Activated T-cell treated with anti-CD3 and anti-CD28 coated beads, Interleukin-2, amount 50 U/mL, for 24 hours (primary cell): ENCODE results near the gene RYR3.

Experiments
- DNase-seq: peaks from one replicate; pipeline ENCODE4 v3.0.0-alpha.2; 2020
- H3K27ac Mint-ChIP-seq: 2 replicates; pipeline ENCODE4 v1.8.0; 2020; ENCODE audit warnings: mild to moderate bottlenecking, mixed read lengths
- H3K27me3 Mint-ChIP-seq: 2 replicates; pipeline ENCODE4 v1.8.0; 2020; ENCODE audit warnings: mixed read lengths
- H3K36me3 Mint-ChIP-seq: 2 replicates; pipeline ENCODE4 v1.8.0; 2020; ENCODE audit warnings: low read depth, mixed read lengths
- H3K4me1 Mint-ChIP-seq: 2 replicates; pipeline ENCODE4 v1.8.0; 2020; ENCODE audit warnings: low read depth, mixed read lengths
- H3K4me3 Mint-ChIP-seq: 2 replicates; pipeline ENCODE4 v1.8.0; 2020; ENCODE audit warnings: mild to moderate bottlenecking, moderate library complexity, mixed read lengths
- H3K9me3 Mint-ChIP-seq: 2 replicates; pipeline ENCODE4 v1.8.0; 2020; ENCODE audit warnings: mixed read lengths

Gene RYR3

DNA sequence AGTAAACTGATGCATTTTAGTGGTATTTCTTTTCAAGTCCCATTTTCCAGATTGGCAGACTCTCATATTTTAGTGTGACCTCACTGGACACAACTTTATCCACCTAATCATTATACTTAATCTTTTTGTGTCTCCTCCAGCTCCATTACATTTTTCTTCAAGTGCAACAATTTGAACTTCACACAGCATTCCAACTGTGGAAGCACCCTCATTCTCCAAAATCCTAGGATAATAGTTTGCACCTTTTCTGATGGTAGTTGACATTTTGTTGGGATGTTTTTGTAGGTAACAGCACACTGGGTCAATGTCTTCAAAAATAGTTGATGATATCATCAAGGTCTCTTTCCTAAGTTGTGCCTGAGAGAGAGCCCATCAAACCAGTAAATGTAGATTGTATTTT lies 123.1 kb downstream of the RYR3 start:
- Mint-ChIP-seq H3K4me1 (no peaks in the 10 kb centered on the region), H3K4me3 (no peak overlapping the region), H3K9me3 (no peaks in the 10 kb centered on the region), H3K36me3 (no peaks in the 10 kb centered on the region), H3K27me3 (peaks cover 7% of the 10 kb centered on the region), H3K27ac (no peak overlapping the region)
- DNase-seq: no peak

DNA sequence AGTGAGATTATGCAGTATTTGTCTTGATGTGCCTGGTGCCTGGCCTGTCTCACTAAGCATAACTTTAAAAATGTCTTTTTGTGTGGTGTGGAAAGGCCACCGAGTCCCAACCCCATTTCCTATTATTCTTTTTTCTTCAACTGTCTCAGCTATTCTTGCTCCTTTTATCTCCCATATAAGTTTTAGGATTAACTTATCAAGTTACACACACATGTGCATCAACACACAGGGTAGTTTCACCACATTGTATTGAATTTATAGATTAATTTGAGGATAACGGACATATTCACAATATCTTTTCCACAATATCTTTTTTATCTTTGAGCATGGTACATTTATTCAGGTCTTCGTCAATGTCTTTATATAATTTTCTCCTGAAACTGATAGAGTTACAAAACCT lies 127.6 kb downstream of the RYR3 start:
- no peaks in the 10 kb centered on the region for H3K9me3 Mint-ChIP-seq
- no peak for DNase-seq
- no peak overlapping the region for H3K4me3 Mint-ChIP-seq
- no peaks in the 10 kb centered on the region for H3K4me1 Mint-ChIP-seq
- H3K36me3 Mint-ChIP-seq: no peaks in the 10 kb centered on the region
- H3K27me3 Mint-ChIP-seq: peaks cover 28% of the 10 kb centered on the region
- no peak overlapping the region for H3K27ac Mint-ChIP-seq

DNA sequence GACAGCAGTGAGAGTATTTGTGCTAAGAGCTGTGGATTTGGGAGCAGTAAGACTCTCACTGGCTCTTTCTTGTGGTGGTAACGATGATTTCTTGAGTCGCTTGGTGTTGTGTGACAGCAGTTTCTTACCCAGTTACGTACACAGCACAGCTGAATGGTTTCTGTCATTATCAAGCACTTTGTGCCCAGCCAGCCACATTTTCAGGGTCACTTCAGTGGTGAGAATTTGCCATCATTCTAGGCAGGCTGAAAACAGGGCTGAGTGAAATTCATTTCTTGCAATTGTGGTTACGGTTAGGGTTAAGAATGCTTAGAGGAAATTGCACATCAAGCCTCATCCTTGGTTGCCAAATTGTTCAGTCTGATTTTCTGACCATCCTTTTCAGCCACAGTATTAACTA lies 130.1 kb downstream of the RYR3 start:
- no peaks in the 10 kb centered on the region for H3K9me3 Mint-ChIP-seq
- no peak for DNase-seq
- no peak overlapping the region for H3K4me3 Mint-ChIP-seq
- H3K27me3 Mint-ChIP-seq: peaks cover 40% of the 10 kb centered on the region
- no peak overlapping the region for H3K27ac Mint-ChIP-seq
- H3K4me1 Mint-ChIP-seq: no peaks in the 10 kb centered on the region
- H3K36me3 Mint-ChIP-seq: no peaks in the 10 kb centered on the region

DNA sequence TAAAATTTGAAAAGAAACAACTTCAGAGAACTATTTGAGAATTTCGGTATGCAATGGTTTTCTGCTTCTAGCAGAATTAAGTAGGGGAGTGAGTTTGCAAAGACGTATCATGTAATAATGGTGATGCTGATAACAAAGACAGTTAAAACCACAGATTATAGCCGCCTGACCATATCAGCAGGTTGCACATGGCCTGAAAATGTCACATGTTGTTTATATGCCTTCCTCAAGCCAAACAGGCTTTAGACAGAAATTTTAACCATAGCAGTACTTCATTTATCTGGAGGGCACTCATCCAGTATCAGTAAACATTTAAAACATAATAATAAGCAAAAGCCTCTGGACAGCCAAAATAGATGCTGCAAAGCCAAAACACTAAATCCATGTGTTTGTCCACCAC lies 131.7 kb downstream of the RYR3 start:
- Mint-ChIP-seq H3K4me3 (no peak overlapping the region), H3K27me3 (peaks cover 40% of the 10 kb centered on the region), H3K4me1 (no peaks in the 10 kb centered on the region), H3K9me3 (no peaks in the 10 kb centered on the region), H3K27ac (no peak overlapping the region), H3K36me3 (no peaks in the 10 kb centered on the region)
- DNase-seq: no peak

DNA sequence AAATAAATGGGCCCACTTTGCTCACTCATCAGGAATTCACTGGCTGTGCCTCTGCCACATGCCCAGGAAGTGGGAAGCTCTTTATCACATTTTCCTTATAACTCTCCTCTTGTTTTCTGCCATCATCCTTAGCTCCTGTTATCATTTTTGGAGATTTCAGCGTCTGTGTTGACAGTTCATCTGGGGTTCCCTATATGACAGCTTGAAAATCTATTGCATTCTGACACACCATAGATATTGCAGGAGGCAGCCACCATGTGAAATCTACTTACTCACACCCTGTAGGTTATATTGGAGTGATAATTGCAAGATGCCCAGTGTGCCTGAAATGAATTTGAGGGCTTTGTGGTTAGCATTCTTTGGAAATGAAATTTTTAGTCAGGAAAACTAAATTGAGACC lies 132.9 kb downstream of the RYR3 start:
- H3K9me3 Mint-ChIP-seq: no peaks in the 10 kb centered on the region
- no peak overlapping the region for H3K27ac Mint-ChIP-seq
- peaks cover 34% of the 10 kb centered on the region for H3K27me3 Mint-ChIP-seq
- H3K36me3 Mint-ChIP-seq: no peaks in the 10 kb centered on the region
- DNase-seq: no peak
- no peak overlapping the region for H3K4me3 Mint-ChIP-seq
- H3K4me1 Mint-ChIP-seq: no peaks in the 10 kb centered on the region

DNA sequence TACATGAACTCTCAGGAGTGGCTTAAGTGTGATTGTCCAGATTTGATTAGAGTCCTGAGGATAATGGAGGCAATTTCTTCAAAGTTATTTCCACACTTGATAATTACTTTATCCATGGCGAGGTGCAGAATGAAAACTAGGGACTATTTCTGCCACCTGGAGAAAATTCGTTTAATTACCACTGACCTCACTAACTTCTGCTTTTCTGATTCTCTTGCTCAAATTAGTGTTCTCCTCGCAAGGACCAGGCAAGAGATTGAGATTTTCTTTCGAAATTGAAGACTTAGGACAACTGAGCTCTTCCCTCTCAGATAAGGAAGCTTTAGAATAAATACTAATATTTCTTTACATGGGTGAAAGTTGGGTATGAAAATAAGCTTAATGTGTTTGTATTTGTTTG lies 135.2 kb downstream of the RYR3 start:
- Mint-ChIP-seq H3K36me3 (no peaks in the 10 kb centered on the region), H3K9me3 (no peaks in the 10 kb centered on the region), H3K4me1 (no peaks in the 10 kb centered on the region), H3K27ac (no peak overlapping the region), H3K27me3 (peaks cover 31% of the 10 kb centered on the region), H3K4me3 (no peak overlapping the region)
- DNase-seq: no peak

DNA sequence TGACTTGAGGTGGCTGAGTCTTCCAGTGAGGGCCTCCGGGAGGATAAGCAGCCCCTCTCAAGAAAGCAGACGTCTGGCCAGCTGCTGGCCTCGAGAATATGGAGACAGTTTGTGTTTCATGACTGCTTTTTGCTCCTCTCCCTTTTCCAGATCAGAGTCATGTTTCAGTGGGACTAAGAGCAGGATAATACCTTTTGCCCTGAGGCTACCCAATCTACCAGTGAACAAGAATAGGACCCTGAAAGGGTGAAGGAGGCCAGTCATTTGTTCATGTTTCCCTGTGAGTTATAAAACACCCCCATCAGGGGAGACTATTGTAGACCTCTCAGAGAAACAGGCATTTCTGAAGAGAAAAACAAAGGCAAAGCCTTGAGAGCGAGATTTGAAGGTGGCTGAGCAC lies 137.4 kb downstream of the RYR3 start:
- Mint-ChIP-seq H3K27me3 (peaks cover 20% of the 10 kb centered on the region), H3K9me3 (no peaks in the 10 kb centered on the region), H3K4me1 (no peaks in the 10 kb centered on the region), H3K36me3 (no peaks in the 10 kb centered on the region), H3K27ac (no peak overlapping the region), H3K4me3 (no peak overlapping the region)
- no peak for DNase-seq

DNA sequence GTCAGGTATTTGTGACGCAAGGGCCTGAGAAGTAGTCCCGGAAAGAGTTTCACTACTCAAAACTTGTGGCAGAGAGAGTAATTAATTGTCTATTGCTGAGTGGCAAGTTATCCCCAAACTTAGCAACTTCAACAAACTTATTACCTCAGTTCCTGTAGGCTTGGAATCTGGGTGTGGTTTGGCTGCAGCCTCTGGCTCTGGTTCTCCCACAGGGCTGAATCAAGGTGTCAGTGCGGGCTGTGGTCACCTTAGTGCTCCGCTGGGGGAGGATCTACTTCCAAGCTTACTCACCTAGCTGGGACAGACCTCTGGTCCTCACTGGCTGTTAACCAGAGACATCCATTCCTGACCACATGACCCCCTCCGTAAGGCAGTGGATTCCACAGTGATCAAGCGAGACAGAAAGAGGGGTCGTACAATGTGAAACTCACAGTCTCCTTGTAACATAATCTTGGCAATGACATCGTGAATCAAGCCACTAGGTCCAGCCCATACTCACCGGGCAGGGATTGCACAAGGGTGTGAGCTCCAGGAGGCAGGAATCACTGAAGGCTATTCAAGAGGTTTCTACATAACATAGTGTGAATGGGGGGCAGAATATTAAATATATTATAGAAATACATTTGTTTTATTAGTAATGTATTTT lies 138.3 kb downstream of the RYR3 start:
- H3K27me3 Mint-ChIP-seq: peaks cover 14% of the 10 kb centered on the region
- no peak for DNase-seq
- no peaks in the 10 kb centered on the region for H3K9me3 Mint-ChIP-seq
- no peaks in the 10 kb centered on the region for H3K4me1 Mint-ChIP-seq
- H3K27ac Mint-ChIP-seq: no peak overlapping the region
- H3K36me3 Mint-ChIP-seq: no peaks in the 10 kb centered on the region
- H3K4me3 Mint-ChIP-seq: no peak overlapping the region

DNA sequence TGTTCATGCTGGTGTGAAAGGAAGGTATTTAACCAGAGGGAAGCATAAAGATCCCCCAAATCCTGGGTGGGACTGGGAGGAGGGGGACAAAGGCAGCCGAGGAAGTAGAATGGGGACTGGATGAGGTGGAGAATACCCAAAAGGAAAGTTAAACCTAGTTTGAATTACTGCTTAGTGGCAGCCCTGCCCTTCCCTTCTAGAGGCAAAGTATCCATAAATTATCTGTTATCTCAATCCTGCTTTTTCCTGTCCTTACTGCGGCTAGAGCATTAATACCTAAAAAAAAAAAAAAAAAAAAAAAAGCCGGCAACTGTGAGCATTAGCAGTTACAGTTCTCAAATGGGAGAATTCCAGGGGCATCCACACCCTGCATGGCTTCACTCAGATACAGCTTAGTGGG lies 139.0 kb downstream of the RYR3 start:
- Mint-ChIP-seq H3K4me1 (no peaks in the 10 kb centered on the region), H3K27me3 (peaks cover 10% of the 10 kb centered on the region), H3K36me3 (no peaks in the 10 kb centered on the region), H3K9me3 (no peaks in the 10 kb centered on the region), H3K4me3 (no peak overlapping the region), H3K27ac (no peak overlapping the region)
- no peak for DNase-seq

DNA sequence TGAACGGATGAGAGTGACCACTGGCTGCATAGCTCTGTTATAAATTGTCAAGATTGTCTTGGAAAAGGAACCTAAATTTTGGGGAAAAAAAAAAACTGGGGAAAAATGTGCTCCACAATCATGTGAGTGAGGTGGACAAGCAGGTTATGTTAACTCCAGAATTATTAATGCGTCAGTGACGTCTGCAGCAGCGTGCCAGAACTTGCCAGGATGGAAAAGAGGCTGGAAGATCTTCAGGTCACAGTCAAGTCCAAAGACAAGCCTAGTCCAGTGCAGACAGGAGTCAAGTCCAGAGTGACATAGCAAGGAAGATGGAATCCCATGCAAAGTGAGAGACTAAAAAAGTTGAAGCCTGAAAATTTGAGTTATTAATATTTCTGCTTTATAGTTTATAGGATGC lies 140.6 kb downstream of the RYR3 start:
- no peak overlapping the region for H3K4me3 Mint-ChIP-seq
- DNase-seq: no peak
- H3K4me1 Mint-ChIP-seq: no peaks in the 10 kb centered on the region

DNA sequence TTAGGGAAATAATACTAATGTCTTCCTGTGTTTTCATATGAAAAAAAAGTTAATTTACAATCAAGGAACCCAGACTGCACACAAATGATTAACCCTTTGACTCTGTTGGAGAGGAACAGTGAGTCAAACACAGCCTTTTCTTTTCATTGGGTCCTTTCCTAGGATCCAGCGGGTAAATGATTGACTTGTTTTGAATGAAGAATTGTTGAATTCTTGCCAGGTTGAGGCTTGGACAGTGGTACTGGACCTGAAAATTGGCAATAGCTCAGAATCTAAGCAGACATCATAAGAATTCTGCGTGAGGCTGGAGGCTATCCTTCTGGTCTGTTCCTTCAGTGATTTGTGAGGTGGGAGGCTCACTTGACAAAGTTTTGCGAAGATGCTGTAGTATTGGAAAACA lies 143.0 kb downstream of the RYR3 start:
- no peak for DNase-seq
- Mint-ChIP-seq H3K9me3 (no peaks in the 10 kb centered on the region), H3K27ac (no peak overlapping the region), H3K36me3 (no peaks in the 10 kb centered on the region), H3K27me3 (peaks cover 6% of the 10 kb centered on the region), H3K4me3 (no peak overlapping the region), H3K4me1 (no peaks in the 10 kb centered on the region)

More for the DNA sequence above, 140.6 kb downstream of the RYR3 start:
- no peaks in the 10 kb centered on the region for H3K9me3 Mint-ChIP-seq
- no peak overlapping the region for H3K27ac Mint-ChIP-seq
- H3K27me3 Mint-ChIP-seq: peaks cover 6% of the 10 kb centered on the region
- H3K36me3 Mint-ChIP-seq: no peaks in the 10 kb centered on the region

DNA sequence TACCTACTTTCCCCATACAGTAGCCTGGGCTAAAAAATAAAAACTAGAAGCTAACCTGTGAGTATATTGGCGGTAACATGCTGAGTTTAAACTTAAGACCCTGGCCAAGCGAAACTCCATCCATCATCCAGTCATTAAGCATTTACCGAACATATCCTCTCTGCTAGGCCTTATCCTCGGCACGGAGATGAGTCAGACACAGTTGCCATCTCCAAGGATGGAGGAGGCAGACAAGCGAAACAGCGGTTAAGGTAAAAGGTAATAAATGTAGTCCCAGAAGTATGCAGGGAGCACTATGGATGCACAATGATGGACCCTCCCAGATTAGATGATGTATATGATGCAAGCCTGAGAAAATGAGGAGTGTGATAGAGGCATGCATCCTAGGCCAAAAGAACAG lies 143.6 kb downstream of the RYR3 start:
- no peak overlapping the region for H3K27ac Mint-ChIP-seq
- peaks cover 3% of the 10 kb centered on the region for H3K27me3 Mint-ChIP-seq
- no peak for DNase-seq
- no peaks in the 10 kb centered on the region for H3K36me3 Mint-ChIP-seq
- no peaks in the 10 kb centered on the region for H3K4me1 Mint-ChIP-seq
- H3K4me3 Mint-ChIP-seq: no peak overlapping the region
- no peaks in the 10 kb centered on the region for H3K9me3 Mint-ChIP-seq

DNA sequence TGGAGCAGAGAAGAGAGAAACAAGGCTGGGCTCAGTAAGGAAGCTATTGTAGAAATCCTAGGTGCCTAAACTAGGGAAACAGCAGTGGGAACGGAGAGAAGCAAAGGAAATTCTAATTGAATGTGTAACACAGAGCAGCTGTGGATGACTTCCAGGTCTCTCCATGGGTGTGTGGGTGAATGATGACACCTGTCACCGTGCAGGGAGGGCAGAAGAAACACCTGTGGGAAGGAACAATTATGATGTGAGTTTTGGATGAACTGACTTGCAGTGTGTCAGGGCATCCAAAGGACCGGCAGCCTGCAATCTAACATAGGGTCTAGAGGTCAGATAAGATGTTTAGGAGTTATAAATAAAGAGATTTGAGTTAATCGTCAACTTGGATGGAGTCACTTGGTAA lies 144.2 kb downstream of the RYR3 start:
- Mint-ChIP-seq H3K4me3 (no peak overlapping the region), H3K4me1 (no peaks in the 10 kb centered on the region), H3K9me3 (no peaks in the 10 kb centered on the region), H3K27me3 (no peaks in the 10 kb centered on the region), H3K36me3 (no peaks in the 10 kb centered on the region), H3K27ac (no peak overlapping the region)
- DNase-seq: no peak

DNA sequence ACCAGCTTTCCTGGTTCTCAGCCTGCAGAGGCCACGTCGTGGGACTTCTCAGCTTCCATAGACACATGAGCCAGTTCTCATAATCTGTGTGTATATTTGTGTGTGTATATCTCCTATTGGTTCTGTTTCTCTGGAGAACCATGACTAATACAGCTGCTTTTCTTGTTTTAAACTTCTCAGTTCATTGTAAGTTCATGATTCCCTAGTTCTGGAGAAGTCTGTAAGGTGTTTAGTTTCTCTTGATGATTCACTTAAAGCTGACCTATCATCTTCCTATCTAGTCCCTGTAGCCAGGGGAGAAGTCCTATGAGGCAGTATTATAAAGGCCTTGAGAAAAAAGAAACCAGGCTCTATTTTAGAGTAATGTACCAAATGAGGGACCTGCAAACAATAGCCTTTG lies 147.7 kb downstream of the RYR3 start:
- peaks cover 3% of the 10 kb centered on the region for H3K27me3 Mint-ChIP-seq
- H3K9me3 Mint-ChIP-seq: no peaks in the 10 kb centered on the region
- H3K4me3 Mint-ChIP-seq: no peak overlapping the region
- no peaks in the 10 kb centered on the region for H3K4me1 Mint-ChIP-seq
- no peak overlapping the region for H3K27ac Mint-ChIP-seq
- no peak for DNase-seq
- H3K36me3 Mint-ChIP-seq: no peaks in the 10 kb centered on the region

DNA sequence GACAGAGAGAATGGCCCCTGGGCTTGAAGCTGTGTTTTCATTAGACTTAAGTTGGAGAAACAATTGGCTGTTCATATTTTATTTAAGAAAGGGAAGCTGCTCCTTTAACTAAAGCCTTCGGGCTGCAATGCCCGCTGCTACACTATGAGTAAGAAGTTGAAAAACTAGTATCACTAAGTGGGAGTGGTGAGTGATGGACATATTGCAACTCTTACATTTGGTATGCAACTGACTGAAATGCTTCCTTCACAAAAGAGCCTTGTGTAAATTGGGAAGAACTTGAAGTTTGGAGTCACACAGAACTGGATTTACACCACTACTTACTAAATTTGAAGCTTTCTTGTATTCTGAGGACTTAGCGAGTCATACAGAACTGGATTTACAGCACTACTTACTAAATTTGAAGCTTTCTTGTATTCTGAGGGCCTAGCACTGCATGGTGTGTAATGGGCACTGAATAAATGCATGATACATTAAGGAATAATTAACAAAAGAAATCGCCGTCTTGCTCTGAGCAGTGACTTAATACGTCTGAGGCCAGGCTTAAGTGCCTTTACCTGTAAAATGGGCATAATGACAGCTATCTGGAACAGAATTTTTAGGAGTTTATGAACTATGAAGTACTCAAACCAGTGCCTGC lies 149.5 kb downstream of the RYR3 start:
- no peak overlapping the region for H3K4me3 Mint-ChIP-seq
- DNase-seq: no peak
- H3K4me1 Mint-ChIP-seq: no peaks in the 10 kb centered on the region
- H3K27ac Mint-ChIP-seq: no peak overlapping the region
- H3K36me3 Mint-ChIP-seq: no peaks in the 10 kb centered on the region
- H3K27me3 Mint-ChIP-seq: peaks cover 3% of the 10 kb centered on the region
- H3K9me3 Mint-ChIP-seq: no peaks in the 10 kb centered on the region

DNA sequence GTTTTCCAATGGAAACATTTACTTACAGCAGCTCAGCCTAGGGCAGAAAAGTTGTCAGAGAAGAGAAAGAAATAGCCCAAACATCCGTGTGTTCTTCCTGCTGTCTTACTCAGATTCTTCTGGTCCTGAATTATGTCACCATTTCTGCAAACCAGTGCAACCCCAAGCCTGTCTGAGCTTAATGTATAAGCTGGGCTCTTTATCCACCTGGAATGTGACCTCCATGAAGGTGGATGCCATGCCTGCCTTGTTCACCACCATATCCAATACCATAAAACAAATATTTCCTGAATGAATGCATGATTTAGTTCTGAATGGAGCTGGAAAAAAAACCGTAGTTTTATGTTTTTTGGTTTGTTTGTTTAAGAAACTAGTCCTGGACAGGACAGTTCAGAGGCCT lies 150.9 kb downstream of the RYR3 start:
- H3K27me3 Mint-ChIP-seq: peaks cover 6% of the 10 kb centered on the region
- H3K9me3 Mint-ChIP-seq: no peaks in the 10 kb centered on the region
- DNase-seq: no peak
- no peaks in the 10 kb centered on the region for H3K4me1 Mint-ChIP-seq
- no peak overlapping the region for H3K27ac Mint-ChIP-seq
- H3K36me3 Mint-ChIP-seq: no peaks in the 10 kb centered on the region
- no peak overlapping the region for H3K4me3 Mint-ChIP-seq
